IPS-15b (cell line): ENCODE data around the gene PDIA6.
"Not testable (repeated sequence)": the region's sequence is repeated elsewhere in the genome, so short reads cannot be mapped to it uniquely, and the experiment has no call there.

Experiments
- H3K27me3 ChIP-seq: one replicate; pipeline ENCODE4 v1.6.1; 2013; ENCODE audit warnings: low read length; ENCODE audit not compliant: control insufficient read depth, insufficient read depth
- H3K36me3 ChIP-seq: one replicate; pipeline ENCODE4 v1.6.1; 2013; ENCODE audit warnings: low read length; ENCODE audit not compliant: control insufficient read depth, insufficient read depth
- H3K4me1 ChIP-seq: one replicate; pipeline ENCODE4 v1.6.1; 2013; ENCODE audit warnings: mild to moderate bottlenecking, low read length; ENCODE audit not compliant: control insufficient read depth, insufficient read depth
- H3K4me3 ChIP-seq: one replicate; pipeline ENCODE4 v1.5.1; 2013; ENCODE audit warnings: low read depth, low read length
- H3K9ac ChIP-seq: one replicate; pipeline ENCODE4 v1.6.1; 2013; ENCODE audit warnings: low read depth, mild to moderate bottlenecking, low read length
- H3K9me3 ChIP-seq: one replicate; pipeline ENCODE4 v1.6.1; 2013; ENCODE audit warnings: mild to moderate bottlenecking, low read length; ENCODE audit not compliant: control insufficient read depth, insufficient read depth

The PDIA6 gene

DNA sequence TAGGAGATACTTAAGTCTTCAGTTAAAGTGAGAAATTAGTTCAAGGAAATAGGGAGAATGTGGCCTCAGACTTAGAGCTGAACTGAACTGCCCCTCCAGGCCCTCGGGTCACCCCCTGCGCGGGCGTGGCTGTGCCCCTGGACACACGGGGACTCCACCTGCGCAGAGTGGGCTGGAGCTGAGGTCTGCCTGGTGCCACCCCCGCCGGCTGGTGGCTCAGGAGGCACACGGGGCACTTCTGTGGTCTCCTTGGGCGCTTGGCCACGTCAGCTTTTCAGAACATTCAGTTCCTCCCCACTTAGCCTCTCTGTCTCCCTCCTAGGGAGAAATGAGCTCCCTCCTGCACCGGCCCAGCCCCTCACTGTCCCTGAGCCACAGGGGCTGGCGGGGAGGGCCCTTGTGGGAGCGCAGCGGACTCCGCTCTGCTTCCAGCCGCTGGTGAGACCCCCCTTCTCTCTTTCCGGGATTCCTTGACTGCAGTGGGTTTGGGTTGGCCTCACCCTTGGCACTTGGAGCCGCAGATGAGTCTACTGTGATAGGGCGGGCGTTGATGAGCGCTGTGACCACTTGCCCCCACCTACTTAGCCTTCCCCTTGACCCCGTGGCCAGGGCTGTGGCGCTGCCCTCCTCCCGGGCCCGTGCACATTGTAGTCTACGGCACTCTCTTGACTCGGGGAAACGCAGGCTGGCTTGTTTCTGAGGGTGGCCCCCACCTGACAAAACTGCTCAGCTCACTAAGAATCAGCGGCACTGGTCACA, 18.2 kb upstream of the PDIA6 start:
- Histone ChIP-seq H3K27me3 (peaks cover 15% of the 10 kb centered on the region), H3K4me1 (no peaks in the 10 kb centered on the region), H3K9me3 (no peaks in the 10 kb centered on the region), H3K36me3 (no peaks in the 10 kb centered on the region), H3K9ac (no peak overlapping the region), H3K4me3 (no peak overlapping the region)

DNA sequence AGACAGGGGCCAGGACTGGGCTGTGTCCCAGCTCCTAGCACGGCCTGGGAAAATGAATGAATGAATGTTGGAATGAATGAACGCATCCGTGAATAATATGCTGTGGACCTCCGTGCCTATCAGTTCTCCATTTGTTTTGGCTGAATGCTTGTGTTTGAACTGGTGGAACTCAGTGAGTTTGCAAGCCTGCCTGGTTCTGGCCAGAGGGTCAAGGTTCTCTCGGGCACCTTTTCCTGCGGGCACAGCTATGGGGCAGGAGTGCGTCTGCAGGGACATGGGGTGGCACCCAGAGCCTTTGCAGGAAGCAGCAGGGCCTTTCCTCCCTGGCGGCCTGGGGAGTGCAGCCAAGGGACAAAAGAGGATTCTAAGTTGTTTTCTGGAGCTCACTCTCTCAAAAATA, 17.6 kb upstream of the PDIA6 start:
- H3K4me1 ChIP-seq: no peaks in the 10 kb centered on the region
- no peaks in the 10 kb centered on the region for H3K9me3 ChIP-seq
- peaks cover 15% of the 10 kb centered on the region for H3K27me3 ChIP-seq
- no peak overlapping the region for H3K4me3 ChIP-seq
- H3K9ac ChIP-seq: no peak overlapping the region
- no peaks in the 10 kb centered on the region for H3K36me3 ChIP-seq

DNA sequence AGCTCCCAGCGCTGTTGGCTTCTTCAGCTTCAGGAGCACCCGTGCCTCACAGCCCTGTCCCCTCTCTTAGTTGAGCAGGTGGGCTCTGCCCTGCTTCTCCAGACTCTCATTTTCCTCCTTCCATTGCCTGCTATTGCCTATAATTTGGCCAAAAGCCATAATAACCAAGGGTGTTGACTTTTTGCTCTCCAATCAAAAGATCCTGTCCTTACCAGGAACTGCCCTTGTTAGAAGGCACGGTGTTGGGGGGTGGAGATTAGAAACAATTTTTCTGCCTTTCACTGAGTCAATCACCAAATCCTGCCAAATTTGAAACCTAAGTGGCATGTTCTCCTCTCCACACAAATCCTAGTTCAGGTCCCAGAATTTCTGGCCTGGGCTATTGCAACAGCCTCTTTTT, 16.7 kb upstream of the PDIA6 start:
- Histone ChIP-seq H3K4me1 (no peaks in the 10 kb centered on the region), H3K36me3 (no peaks in the 10 kb centered on the region), H3K27me3 (peaks cover 15% of the 10 kb centered on the region), H3K4me3 (no peak overlapping the region), H3K9ac (no peak overlapping the region), H3K9me3 (no peaks in the 10 kb centered on the region)

DNA sequence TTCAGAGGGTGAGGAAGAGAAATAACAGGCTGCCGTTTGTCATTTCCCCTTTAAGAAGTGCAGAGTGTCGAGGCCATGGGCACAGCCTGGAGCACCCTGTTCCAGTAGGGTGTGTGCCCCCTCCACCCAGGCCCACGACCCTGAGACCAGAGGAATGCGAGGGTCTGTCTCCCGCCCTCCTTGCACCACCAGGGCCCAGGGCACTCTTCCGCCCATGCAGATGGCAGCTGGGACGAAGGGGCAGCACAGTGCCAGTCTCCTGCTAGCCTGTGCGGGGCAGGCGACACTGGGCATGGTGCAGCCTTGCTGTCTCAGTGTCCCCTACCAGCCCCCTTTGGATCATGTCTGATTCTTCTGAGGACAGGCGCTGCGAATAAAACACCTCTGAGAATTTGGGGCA, 15.8 kb upstream of the PDIA6 start:
- no peaks in the 10 kb centered on the region for H3K36me3 ChIP-seq
- no peak overlapping the region for H3K4me3 ChIP-seq
- H3K9ac ChIP-seq: no peak overlapping the region
- no peaks in the 10 kb centered on the region for H3K4me1 ChIP-seq
- H3K9me3 ChIP-seq: no peaks in the 10 kb centered on the region
- peaks cover 6% of the 10 kb centered on the region for H3K27me3 ChIP-seq

DNA sequence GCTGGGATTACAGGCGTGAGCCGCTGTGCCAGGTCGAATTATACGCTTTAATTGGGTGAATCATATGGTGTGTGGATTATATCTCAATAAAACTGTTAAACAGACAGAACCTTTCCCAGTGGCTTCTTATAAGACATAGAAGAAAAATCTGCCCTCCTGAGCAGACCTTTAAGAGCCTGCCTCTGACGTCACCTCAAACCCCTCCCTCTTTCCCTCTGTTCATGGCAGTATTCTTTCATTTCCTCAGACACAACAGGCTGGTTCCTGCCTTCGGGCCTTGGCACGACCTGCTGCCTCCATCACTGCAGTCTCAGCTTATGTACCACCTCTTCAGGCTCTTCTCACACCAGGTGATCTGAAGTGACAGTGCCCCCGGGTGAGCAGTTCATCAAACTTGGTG, 14.0 kb upstream of the PDIA6 start:
- no peaks in the 10 kb centered on the region for H3K4me1 ChIP-seq
- no peaks in the 10 kb centered on the region for H3K27me3 ChIP-seq

DNA sequence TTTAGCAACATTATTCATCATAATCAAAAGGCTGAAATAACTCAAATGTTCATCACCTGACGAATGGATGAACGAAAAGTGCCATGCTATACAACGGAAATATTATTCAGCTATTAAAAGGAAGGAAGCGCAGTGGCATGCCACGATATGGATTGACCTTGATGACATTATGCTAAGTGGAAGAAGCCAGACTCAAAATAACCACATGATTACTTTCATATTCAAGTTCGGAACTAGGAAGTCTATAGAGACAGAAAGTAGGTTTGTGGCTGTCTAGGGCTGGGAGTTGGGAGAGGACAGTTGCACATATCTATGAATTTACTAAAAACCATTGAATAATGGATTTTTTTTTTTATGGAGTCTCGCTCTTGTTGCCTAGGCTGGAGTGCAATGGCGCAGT, 13.4 kb upstream of the PDIA6 start:
- no peak overlapping the region for H3K9ac ChIP-seq
- H3K9me3 ChIP-seq: no peaks in the 10 kb centered on the region
- H3K36me3 ChIP-seq: no peaks in the 10 kb centered on the region
- H3K4me1 ChIP-seq: no peaks in the 10 kb centered on the region
- no peak overlapping the region for H3K4me3 ChIP-seq
- no peaks in the 10 kb centered on the region for H3K27me3 ChIP-seq

More for the DNA sequence above, 14.0 kb upstream of the PDIA6 start:
- Histone ChIP-seq H3K9ac (no peak overlapping the region), H3K9me3 (no peaks in the 10 kb centered on the region), H3K4me3 (no peak overlapping the region), H3K36me3 (no peaks in the 10 kb centered on the region)

DNA sequence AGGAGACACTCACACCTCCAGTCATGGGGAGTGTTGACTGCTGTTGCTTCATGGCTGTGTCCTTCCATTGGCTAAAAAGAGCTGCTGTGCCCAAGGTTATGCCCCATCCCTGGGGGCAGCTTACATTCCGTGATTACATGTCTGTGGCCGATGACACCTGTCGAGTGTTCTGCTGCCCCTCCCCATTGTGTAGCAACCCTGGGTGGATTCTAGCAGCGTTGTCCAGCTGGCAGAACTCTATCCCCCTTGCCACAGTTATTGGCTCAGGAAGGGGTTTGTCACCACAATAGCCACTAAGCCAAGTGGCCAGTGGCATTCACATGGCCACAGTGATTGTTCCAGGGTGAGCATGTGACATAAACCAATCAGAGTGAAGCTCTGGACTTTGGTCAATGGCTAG, 11.6 kb upstream of the PDIA6 start:
- H3K9ac ChIP-seq: no peak overlapping the region
- H3K4me3 ChIP-seq: no peak overlapping the region
- no peaks in the 10 kb centered on the region for H3K4me1 ChIP-seq
- H3K36me3 ChIP-seq: no peaks in the 10 kb centered on the region
- no peaks in the 10 kb centered on the region for H3K9me3 ChIP-seq
- H3K27me3 ChIP-seq: no peaks in the 10 kb centered on the region

DNA sequence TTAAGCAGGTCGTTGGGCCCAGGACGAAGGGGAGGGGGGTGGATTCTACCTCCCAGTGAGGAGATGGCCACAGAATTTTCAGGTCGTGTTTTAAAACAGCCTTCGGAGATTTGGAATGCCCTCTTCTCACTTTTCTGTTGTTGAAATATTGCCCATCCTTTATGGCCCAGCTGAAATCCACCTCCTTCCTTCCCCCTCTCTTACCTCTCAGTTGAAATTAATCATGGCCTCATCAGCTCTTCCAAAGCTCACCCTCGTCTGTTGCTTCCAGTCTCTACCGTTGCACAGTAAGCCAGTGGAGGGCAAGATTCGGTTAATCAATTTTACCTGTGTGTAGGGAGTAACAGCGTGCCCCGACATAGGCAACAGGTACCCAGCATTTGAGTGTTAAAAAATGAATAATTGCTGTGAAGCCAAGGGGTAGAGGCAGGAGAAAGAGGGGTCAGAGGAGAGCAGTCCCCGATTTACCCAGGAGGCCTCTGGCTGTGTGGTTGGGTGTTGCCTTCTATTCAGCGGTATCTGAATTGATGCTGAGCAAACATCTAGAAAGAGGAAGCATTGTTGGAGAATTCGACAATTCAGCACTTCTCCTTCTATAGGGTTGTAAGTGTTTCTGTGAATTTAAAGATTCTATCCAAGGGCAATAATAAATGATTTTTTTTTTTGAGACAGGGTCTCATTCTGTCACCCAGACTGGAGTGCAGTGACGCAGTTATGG, 8.6 kb upstream of the PDIA6 start:
- H3K9ac ChIP-seq: no peak overlapping the region
- no peak overlapping the region for H3K4me3 ChIP-seq
- no peaks in the 10 kb centered on the region for H3K9me3 ChIP-seq
- H3K27me3 ChIP-seq: no peaks in the 10 kb centered on the region
- H3K4me1 ChIP-seq: no peaks in the 10 kb centered on the region
- H3K36me3 ChIP-seq: no peaks in the 10 kb centered on the region

DNA sequence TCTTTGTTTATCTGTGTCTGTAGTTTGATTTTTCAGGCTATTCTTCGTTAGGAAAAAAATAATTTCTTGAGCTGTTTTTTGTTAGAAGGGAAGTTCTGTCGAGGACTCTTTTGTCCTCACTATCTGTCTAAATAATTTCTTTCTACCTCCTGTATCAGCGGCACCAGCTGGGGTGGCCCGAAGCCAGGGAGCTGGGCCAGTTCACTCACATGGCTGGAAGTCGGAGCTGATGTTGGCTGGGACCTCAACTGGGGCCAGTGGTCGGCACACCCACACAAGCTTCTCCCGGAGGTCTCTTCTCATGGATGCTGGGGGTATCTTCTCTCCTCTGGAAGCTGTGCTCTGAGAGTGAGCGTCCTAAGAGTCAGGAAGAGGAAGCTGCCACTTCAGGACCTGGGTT, 8.0 kb upstream of the PDIA6 start:
- no peak overlapping the region for H3K4me3 ChIP-seq
- no peaks in the 10 kb centered on the region for H3K4me1 ChIP-seq
- no peak overlapping the region for H3K9ac ChIP-seq
- no peaks in the 10 kb centered on the region for H3K27me3 ChIP-seq
- H3K36me3 ChIP-seq: no peaks in the 10 kb centered on the region
- no peaks in the 10 kb centered on the region for H3K9me3 ChIP-seq

DNA sequence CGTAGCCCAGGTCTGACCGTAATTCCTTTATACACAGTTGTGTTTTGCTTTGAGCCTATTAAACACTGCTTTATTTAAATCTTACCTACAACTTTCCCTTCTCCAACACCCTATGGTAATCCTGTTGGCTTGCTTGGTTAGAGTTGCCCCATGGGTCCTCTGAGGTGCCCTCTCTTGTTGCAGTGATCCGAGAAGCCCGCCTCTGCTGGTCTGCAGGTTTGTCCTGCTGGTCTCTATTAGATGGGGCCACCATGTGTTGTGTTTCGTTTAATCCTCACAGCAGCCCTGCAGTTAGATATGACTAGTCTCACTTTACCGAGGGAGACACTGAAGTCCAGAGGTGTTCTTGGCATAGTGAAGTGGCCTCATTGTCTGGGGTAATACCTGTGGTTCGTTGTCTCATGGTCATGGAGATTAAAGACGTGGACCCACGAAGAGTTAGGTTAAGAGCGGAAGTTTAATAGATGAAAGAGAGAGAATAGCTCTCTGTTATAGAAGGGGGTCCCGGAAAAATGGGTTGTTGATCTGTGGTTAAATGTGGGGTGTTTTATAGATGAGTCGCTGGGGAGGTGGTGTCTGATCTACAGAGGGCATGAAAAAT, 7.2 kb upstream of the PDIA6 start:
- H3K36me3 ChIP-seq: no peaks in the 10 kb centered on the region
- H3K4me1 ChIP-seq: no peaks in the 10 kb centered on the region
- H3K27me3 ChIP-seq: no peaks in the 10 kb centered on the region
- no peak overlapping the region for H3K4me3 ChIP-seq
- H3K9me3 ChIP-seq: no peaks in the 10 kb centered on the region
- H3K9ac ChIP-seq: no peak overlapping the region

DNA sequence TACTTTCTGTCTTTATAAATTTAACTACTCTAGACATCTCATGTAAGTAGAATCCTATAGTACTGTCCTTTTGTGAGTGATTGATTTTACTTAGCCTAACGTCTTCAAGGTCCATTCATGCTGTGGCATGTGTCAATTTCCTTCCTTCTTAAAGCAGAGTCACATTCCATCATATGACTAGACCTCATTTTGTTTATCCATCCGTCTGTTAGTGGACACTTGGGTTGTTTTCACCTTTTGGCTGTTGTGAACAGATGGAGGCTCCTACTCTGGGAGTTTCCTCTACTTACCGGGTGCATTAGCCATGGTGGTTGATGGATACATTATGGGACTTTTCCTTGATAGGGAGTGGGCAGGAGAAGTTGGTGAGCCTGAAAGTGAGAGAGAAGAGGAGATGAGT, 6.4 kb upstream of the PDIA6 start:
- Histone ChIP-seq H3K36me3 (no peaks in the 10 kb centered on the region), H3K27me3 (no peaks in the 10 kb centered on the region), H3K4me3 (no peak overlapping the region), H3K9ac (no peak overlapping the region), H3K9me3 (no peaks in the 10 kb centered on the region), H3K4me1 (peaks cover 4% of the 10 kb centered on the region)

DNA sequence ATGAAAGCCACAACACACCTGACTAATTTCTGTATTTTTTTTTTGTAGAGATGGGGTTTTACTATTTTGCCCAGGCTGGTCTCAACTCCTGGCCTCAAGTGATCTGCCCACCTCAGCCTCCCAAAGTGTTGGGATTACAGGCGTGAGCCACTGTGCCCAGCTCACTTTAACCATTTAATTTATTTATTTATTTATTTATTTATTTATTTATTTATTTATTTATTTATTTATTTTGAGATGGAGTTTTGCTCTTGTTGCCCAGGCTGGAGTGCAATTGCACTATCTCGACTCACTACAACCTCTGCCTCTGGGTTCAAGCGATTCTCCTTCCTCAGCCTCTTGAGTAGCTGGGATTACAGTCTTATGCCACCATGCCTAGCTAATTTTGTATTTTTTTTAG, 5.7 kb upstream of the PDIA6 start:
- not testable (repeated sequence) for H3K9ac ChIP-seq, H3K36me3 ChIP-seq, H3K4me3 ChIP-seq, H3K27me3 ChIP-seq, H3K9me3 ChIP-seq, H3K4me1 ChIP-seq
